Right lung (tissue), 10 donors: ENCODE results near the gene DNAJB14. TPM values are rescaled to one million over a fixed set of nuclear protein-coding genes. Genes with fewer than 3 reads are reported as not detected.
"Not testable (repeated sequence)": the region's sequence is repeated elsewhere in the genome, so short reads cannot be mapped to it uniquely, and the experiment has no call there.

Experiments
- DNase-seq, 2 donors: peaks; one replicate each; pipeline ENCODE4 v3.0.0-alpha.2; 2013
- long read RNA-seq, 8 donors: transcript quantifications; one replicate each; lab custom pipeline, GENCODE V29; 2026
- polyA plus RNA-seq, 5 donors: library from polyadenylated mRNA; unstranded; fragments of 120-200 nt; gene quantifications; one replicate each; pipeline versions ENCODE4 v1.2.1 to v1.2.3, GENCODE V29; 2013; ENCODE audit warnings: inconsistent platforms in 1 of 5, low replicate concordance in 1 of 5; ENCODE audit not compliant: insufficient read length in 5 of 5, insufficient read depth in 1 of 5

Gene DNAJB14
- polyA plus RNA-seq = 10 to 100 TPM; 30.0 to 57.8 (median 50.5) TPM
- long read RNA-seq, donor 1, full-length matches to known transcripts = 9 of 9 reads
- long read RNA-seq, donor 1, partial matches to known transcripts = 0 of 9 reads
- long read RNA-seq, donor 1, other reads (novel, unspliced or antisense) = 0 of 9 reads
- long read RNA-seq, donor 2, full-length matches to known transcripts = 4 of 4 reads
- long read RNA-seq, donor 2, partial matches to known transcripts = 0 of 4 reads
- long read RNA-seq, donor 2, other reads (novel, unspliced or antisense) = 0 of 4 reads
- long read RNA-seq, donor 3, full-length matches to known transcripts = 6 of 6 reads
- long read RNA-seq, donor 3, partial matches to known transcripts = 0 of 6 reads
- long read RNA-seq, donor 3, other reads (novel, unspliced or antisense) = 0 of 6 reads
- long read RNA-seq, donor 4, full-length matches to known transcripts = 10 of 10 reads
- long read RNA-seq, donor 4, partial matches to known transcripts = 0 of 10 reads
- long read RNA-seq, donor 4, other reads (novel, unspliced or antisense) = 0 of 10 reads
- long read RNA-seq, donor 5, full-length matches to known transcripts = 8 of 15 reads
- long read RNA-seq, donor 5, partial matches to known transcripts = 7 of 15 reads
- long read RNA-seq, donor 5, other reads (novel, unspliced or antisense) = 0 of 15 reads
- long read RNA-seq, donor 6, full-length matches to known transcripts = 10 of 10 reads
- long read RNA-seq, donor 6, partial matches to known transcripts = 0 of 10 reads
- long read RNA-seq, donor 6, other reads (novel, unspliced or antisense) = 0 of 10 reads
- long read RNA-seq, donor 7, full-length matches to known transcripts = 10 of 15 reads
- long read RNA-seq, donor 7, partial matches to known transcripts = 5 of 15 reads
- long read RNA-seq, donor 7, other reads (novel, unspliced or antisense) = 0 of 15 reads
- long read RNA-seq, donor 8 = 0 reads

GRCh38 chr4:99946356-99947189, at the start of gene DNAJB14:
Gene DNAJB14, minus strand, starts transcription at chr4:99946618. Its CDS starts 47 bp downstream, at chr4:99946571.
- peak; percentile 75 to 76 for DNase-seq

GRCh38 chr4:99991741-99992140, 45.3 kb upstream of the DNAJB14 start:
- no peak for DNase-seq

- no peak for DNase-seq
Observed at GRCh38 chr4:99987681-99988080, 41.3 kb upstream of the DNAJB14 start.

- DNase-seq = no peak
Observed at GRCh38 chr4:99986792-99987191, 40.4 kb upstream of the DNAJB14 start.

- no peak for DNase-seq
Observed at GRCh38 chr4:99983289-99983943, 37.0 kb upstream of the DNAJB14 start.

- no peak for DNase-seq
Observed at GRCh38 chr4:99979872-99980271, 33.5 kb upstream of the DNAJB14 start.

GRCh38 chr4:99971453-99972111, 25.2 kb upstream of the DNAJB14 start:
- DNase-seq = no peak

- no peak for DNase-seq
Observed at GRCh38 chr4:99968330-99968729, 21.9 kb upstream of the DNAJB14 start.

- DNase-seq = no peak
Observed at GRCh38 chr4:99966692-99967091, 20.3 kb upstream of the DNAJB14 start.

GRCh38 chr4:99965674-99966350, 19.4 kb upstream of the DNAJB14 start:
- DNase-seq = no peak

GRCh38 chr4:99965173-99965572, 18.8 kb upstream of the DNAJB14 start:
- DNase-seq = no peak

GRCh38 chr4:99961711-99962110, 15.3 kb upstream of the DNAJB14 start:
- DNase-seq = no peak

- no peak for DNase-seq
Observed at GRCh38 chr4:99960648-99961047, 14.2 kb upstream of the DNAJB14 start.

- DNase-seq = not testable (repeated sequence)
Observed at GRCh38 chr4:99958207-99958606, 11.8 kb upstream of the DNAJB14 start.

- DNase-seq = no peak
Observed at GRCh38 chr4:99950913-99951254, 4.5 kb upstream of the DNAJB14 start.

GRCh38 chr4:99949999-99950912, 3.8 kb upstream of the DNAJB14 start, which contains the start of gene H2AZ1:
Gene H2AZ1, minus strand, starts transcription at chr4:99950275. Its CDS starts 105 bp downstream, at chr4:99950170.
- DNase-seq = peak; percentile 97 to 98

- peak; percentile 86 to 92 for DNase-seq
Observed at GRCh38 chr4:99949034-99949998, 2.9 kb upstream of the DNAJB14 start.
